Measurements from ENCODE around the gene KIF1A. TPM values are rescaled to one million over a fixed set of nuclear protein-coding genes. Genes with fewer than 3 reads are reported as not detected.

Gene KIF1A
- total RNA-seq, 1 donor: not detected

DNA sequence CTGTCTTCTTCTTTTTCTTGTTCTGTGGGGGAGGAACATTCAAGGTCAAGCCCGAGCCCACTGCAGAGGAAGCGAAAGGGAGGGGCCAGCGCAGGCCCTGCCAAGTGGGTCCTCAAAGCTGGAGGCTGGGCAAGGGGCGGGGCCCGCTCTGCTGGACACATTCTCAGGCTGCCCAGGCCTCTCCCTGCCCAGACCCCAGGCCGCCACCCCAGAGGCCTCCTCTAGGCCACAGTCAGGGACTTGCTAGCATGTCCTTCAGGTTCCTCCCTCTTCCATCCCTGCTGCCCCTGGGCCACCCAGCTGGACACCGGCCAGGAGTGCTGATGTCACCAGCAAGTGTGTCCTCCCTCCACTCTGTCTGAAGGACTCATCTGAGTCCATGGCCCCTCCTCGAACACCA is 44.1 kb downstream of the KIF1A start:
- TF ChIP-seq, protein P1, sequence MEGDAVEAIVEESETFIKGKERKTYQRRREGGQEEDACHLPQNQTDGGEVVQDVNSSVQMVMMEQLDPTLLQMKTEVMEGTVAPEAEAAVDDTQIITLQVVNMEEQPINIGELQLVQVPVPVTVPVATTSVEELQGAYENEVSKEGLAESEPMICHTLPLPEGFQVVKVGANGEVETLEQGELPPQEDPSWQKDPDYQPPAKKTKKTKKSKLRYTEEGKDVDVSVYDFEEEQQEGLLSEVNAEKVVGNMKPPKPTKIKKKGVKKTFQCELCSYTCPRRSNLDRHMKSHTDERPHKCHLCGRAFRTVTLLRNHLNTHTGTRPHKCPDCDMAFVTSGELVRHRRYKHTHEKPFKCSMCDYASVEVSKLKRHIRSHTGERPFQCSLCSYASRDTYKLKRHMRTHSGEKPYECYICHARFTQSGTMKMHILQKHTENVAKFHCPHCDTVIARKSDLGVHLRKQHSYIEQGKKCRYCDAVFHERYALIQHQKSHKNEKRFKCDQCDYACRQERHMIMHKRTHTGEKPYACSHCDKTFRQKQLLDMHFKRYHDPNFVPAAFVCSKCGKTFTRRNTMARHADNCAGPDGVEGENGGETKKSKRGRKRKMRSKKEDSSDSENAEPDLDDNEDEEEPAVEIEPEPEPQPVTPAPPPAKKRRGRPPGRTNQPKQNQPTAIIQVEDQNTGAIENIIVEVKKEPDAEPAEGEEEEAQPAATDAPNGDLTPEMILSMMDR (IDR thresholded peaks at IDR 0.05; ENCODE audit: insufficient read depth, low read depth, low read length): no peak
- no peak overlapping the region for H3K4me3 ChIP-seq (ENCODE audit: low read depth, low read length)
- DNase-seq (ENCODE audit: low read depth): no peak

- no peak overlapping the region for H3K4me3 ChIP-seq (ENCODE audit: low read depth, low read length)
- TF ChIP-seq, protein P1 (IDR thresholded peaks at IDR 0.05; ENCODE audit: insufficient read depth, low read depth, low read length): no peak
- no peak for DNase-seq (ENCODE audit: low read depth)
Observed at GRCh38 chr2:240774856-240775255, 45.2 kb downstream of the KIF1A start.

DNA sequence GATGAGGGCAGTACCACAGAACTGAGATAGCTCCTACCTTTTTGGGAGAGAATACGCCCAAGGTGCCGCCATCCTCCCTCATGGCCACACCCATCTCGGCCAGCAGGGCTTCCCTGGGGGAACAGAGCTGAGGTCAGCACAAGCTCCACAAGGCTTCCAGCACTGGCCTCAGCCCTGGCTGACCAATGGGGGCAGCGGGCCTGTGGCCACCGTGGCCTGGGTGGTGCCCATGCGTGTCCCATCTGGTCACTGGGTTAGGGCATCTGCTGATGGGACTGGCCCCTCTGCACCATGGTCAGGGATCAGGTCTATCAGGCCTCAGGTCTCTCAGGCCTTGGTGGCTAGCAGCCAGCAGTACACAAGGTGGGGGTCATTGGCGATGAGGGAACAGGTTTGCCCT is 50.9 kb downstream of the KIF1A start:
- no peak for DNase-seq (ENCODE audit: low read depth)
- no peak overlapping the region for H3K4me3 ChIP-seq (ENCODE audit: low read depth, low read length)
- TF ChIP-seq, protein P1 (IDR thresholded peaks at IDR 0.05; ENCODE audit: insufficient read depth, low read depth, low read length): no peak

- H3K4me3 ChIP-seq (ENCODE audit: low read depth, low read length): no peak overlapping the region
- TF ChIP-seq, protein P1 (IDR thresholded peaks at IDR 0.05; ENCODE audit: insufficient read depth, low read depth, low read length): no peak
- no peak for DNase-seq (ENCODE audit: low read depth)
Observed at GRCh38 chr2:240768216-240768615, 51.8 kb downstream of the KIF1A start.

DNA sequence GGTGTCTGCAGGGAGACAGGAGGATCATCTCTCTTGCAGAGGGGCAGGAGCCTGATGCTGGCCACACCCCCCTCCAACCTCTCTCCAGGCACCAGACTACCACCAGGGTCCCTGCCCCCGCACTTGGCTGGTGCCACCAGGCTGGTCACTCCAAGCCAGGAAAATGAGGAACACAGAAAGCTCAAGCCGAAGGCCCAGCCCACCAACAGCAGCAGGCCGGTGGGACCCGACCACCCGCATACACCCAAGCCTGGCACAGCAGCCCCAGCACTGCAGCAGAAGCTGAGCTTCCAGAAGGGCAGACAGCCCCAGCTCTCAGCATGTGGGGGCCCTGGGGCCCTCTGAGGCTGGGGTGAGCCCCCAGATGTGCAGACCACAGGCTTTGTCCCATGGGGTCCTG is 52.7 kb downstream of the KIF1A start:
- H3K4me3 ChIP-seq (ENCODE audit: low read depth, low read length): no peak overlapping the region
- no peak for DNase-seq (ENCODE audit: low read depth)
- TF ChIP-seq, protein P1 (IDR thresholded peaks at IDR 0.05; ENCODE audit: insufficient read depth, low read depth, low read length): no peak

GRCh38 chr2:240766072-240766471 is 53.9 kb downstream of the KIF1A start:
- TF ChIP-seq, protein P1 (IDR thresholded peaks at IDR 0.05; ENCODE audit: insufficient read depth, low read depth, low read length): no peak

GRCh38 chr2:240765007-240765406 is 55.0 kb downstream of the KIF1A start:
- H3K4me3 ChIP-seq (ENCODE audit: low read depth, low read length): no peak overlapping the region
- TF ChIP-seq, protein P1 (IDR thresholded peaks at IDR 0.05; ENCODE audit: insufficient read depth, low read depth, low read length): no peak
- DNase-seq (ENCODE audit: low read depth): no peak

More at GRCh38 chr2:240766072-240766471, 53.9 kb downstream of the KIF1A start:
- no peak overlapping the region for H3K4me3 ChIP-seq (ENCODE audit: low read depth, low read length)
- no peak for DNase-seq (ENCODE audit: low read depth)
